ENCODE results near the gene YJEFN3. TPM values are rescaled to one million over a fixed set of nuclear protein-coding genes. Genes with fewer than 3 reads are reported as not detected.

Gene YJEFN3
- total RNA-seq: 0.64 and 0.72 TPM in 2 replicates

GRCh38 chr19:19528721-19529490, at the start of gene YJEFN3:
YJEFN3 (plus strand) TSS chr19:19528911; CDS start chr19:19528933, 22 bp downstream.

GRCh38 chr19:19514881-19515641, 13.7 kb upstream of the YJEFN3 start, which contains the start of gene TSSK6:
TSSK6 (minus strand) TSS chr19:19515548; CDS start chr19:19515427, 121 bp downstream.

GRCh38 chr19:19515642-19516519, 12.8 kb upstream of the YJEFN3 start, which contains the start of gene NDUFA13:
NDUFA13 (plus strand) TSS chr19:19516225; CDS start chr19:19516239, 14 bp downstream.

GRCh38 chr19:19538061-19538784, 9.5 kb downstream of the YJEFN3 start, which contains the start of gene CILP2:
CILP2 (plus strand) TSS chr19:19538265; CDS start chr19:19538350, 85 bp downstream.

Other genes with a start within 250 kb of the YJEFN3 start
- 10.2 and 15.9 TPM in 2 replicates for gene SUGP1, start 208.4 kb upstream of the YJEFN3 start, total RNA-seq
- gene MAU2, start 208.1 kb upstream of the YJEFN3 start, total RNA-seq: 23.4 and 25.3 TPM in 2 replicates
- gene GATAD2A, start 123.2 kb upstream of the YJEFN3 start, total RNA-seq: 36.0 and 61.7 TPM in 2 replicates
- gene TSSK6, start 13.4 kb upstream of the YJEFN3 start, total RNA-seq: 1.7 and 2.8 TPM in 2 replicates
- gene NDUFA13, start 12.7 kb upstream of the YJEFN3 start, total RNA-seq: 103 and 142 TPM in 2 replicates
- 0.21 and 0.24 TPM in 2 replicates for gene CILP2, start 9.4 kb downstream of the YJEFN3 start, total RNA-seq
- gene PBX4, start 89.8 kb downstream of the YJEFN3 start, total RNA-seq: 0.21 and 0.96 TPM in 2 replicates
- 4.9 and 6.3 TPM in 2 replicates for gene LPAR2, start 99.3 kb downstream of the YJEFN3 start, total RNA-seq
- gene GMIP, start 114.7 kb downstream of the YJEFN3 start, total RNA-seq: 6.0 and 6.6 TPM in 2 replicates
- gene ATP13A1, start 134.8 kb downstream of the YJEFN3 start, total RNA-seq: 112 and 135 TPM in 2 replicates
- gene ZNF101, start 139.9 kb downstream of the YJEFN3 start, total RNA-seq: 10.0 and 10.8 TPM in 2 replicates
- gene ZNF14, start 204.2 kb downstream of the YJEFN3 start, total RNA-seq: 4.1 and 4.5 TPM in 2 replicates

Data from tracheal epithelial cell (primary cell).